Measurements from ENCODE around the gene HS3ST5.

GRCh38 chr6:114040871-114041270, 302.0 kb downstream of the HS3ST5 start:
- no peak for TF ChIP-seq CTCF (IDR thresholded peaks at IDR 0.05 in 8 of 11, conservative IDR thresholded peaks at IDR 0.05 in 3 of 11)
- no peak for TF ChIP-seq POLR2A (IDR thresholded peaks at IDR 0.05)
- TF ChIP-seq POLR2AphosphoS5 (IDR thresholded peaks at IDR 0.05), result no peak
